WERI-Rb-1 (cell line): ENCODE measurements around the gene DEFB114.

Source experiments
- DNase-seq: peaks from one replicate; pipeline ENCODE4 v3.0.0-alpha.2; 2020
- H3K27ac ChIP-seq: fragments of 250-450 bp; sonication (Bioruptor Pico); 2 replicates; pipeline ENCODE4 v1.5.1; 2020; ENCODE audit warnings: mild to moderate bottlenecking, moderate library complexity
- H3K27me3 ChIP-seq: fragments of 250-450 bp; sonication (Bioruptor Pico); 2 replicates; pipeline ENCODE4 v1.5.1; 2021; ENCODE audit warnings: mild to moderate bottlenecking, low read depth, moderate library complexity; ENCODE audit not compliant: insufficient read depth, severe bottlenecking
- H3K36me3 ChIP-seq: fragments of 250-450 bp; sonication (Bioruptor Pico); 2 replicates; pipeline ENCODE4 v1.5.1; 2020; ENCODE audit warnings: mild to moderate bottlenecking, moderate library complexity
- H3K4me3 ChIP-seq: 2 replicates; pipeline ENCODE4 v1.5.1; 2011; ENCODE audit warnings: low read depth, mild to moderate bottlenecking, control low read depth, low read length
- H3K9me3 ChIP-seq: fragments of 250-450 bp; sonication (Bioruptor Pico); 2 replicates; pipeline ENCODE4 v1.5.1; 2021; ENCODE audit warnings: mild to moderate bottlenecking, moderate library complexity; ENCODE audit not compliant: severe bottlenecking
- TF ChIP-seq, protein P1 (sequence below): IDR thresholded peaks from 2 replicates; pipeline ENCODE4 v1.5.1; 2011; ENCODE audit warnings: low read depth, mild to moderate bottlenecking, control low read depth, inconsistent platforms, low read length

The DEFB114 gene

DNA sequence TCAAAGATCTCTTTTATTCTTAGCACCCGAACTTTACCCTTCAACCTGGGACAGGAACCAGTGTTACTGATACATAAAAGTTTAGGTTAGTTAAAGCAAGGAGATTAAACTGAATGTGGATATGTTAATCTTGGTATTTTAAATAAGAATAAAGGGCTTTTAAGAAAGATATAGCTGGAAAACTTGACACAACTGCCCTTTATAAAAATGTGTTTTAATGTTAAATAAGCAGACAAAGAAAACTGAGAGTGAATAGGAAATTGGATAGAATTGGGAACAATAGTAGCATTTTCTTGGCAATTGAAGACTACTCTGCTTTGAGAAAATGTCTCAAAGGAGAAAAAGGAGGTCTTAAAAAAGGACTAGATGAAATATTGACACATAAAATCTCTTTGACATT, 51.8 kb downstream of the DEFB114 start:
- no peak overlapping the region; the same call in 1 of the 2 replicates for H3K27ac ChIP-seq
- no peaks in the 10 kb centered on the region for H3K9me3 ChIP-seq
- H3K27me3 ChIP-seq = no peaks in the 10 kb centered on the region
- H3K4me3 ChIP-seq = no peak overlapping the region
- no peaks in the 10 kb centered on the region for H3K36me3 ChIP-seq
- DNase-seq = no peak
- TF ChIP-seq, protein P1, sequence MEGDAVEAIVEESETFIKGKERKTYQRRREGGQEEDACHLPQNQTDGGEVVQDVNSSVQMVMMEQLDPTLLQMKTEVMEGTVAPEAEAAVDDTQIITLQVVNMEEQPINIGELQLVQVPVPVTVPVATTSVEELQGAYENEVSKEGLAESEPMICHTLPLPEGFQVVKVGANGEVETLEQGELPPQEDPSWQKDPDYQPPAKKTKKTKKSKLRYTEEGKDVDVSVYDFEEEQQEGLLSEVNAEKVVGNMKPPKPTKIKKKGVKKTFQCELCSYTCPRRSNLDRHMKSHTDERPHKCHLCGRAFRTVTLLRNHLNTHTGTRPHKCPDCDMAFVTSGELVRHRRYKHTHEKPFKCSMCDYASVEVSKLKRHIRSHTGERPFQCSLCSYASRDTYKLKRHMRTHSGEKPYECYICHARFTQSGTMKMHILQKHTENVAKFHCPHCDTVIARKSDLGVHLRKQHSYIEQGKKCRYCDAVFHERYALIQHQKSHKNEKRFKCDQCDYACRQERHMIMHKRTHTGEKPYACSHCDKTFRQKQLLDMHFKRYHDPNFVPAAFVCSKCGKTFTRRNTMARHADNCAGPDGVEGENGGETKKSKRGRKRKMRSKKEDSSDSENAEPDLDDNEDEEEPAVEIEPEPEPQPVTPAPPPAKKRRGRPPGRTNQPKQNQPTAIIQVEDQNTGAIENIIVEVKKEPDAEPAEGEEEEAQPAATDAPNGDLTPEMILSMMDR = no peak

DNA sequence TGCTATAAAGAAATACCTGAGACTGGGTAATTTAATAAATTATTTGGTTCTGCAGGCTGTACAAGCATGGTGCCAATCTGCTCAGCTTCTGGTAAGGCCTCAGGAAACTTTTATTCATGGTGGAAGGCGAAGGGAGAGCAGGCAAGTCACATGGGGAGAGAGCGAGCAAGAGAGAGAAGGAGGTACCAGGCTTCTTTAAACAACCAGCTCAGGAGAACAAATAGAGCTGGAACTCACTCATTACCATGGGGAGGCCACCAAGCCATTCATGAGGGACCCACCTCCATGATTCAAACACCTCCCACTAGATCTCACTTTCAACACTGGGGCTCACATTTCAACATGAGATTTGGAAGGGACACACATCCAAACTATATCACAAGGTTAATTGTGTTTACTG, 52.7 kb downstream of the DEFB114 start:
- TF ChIP-seq, protein P1 = no peak
- no peak for DNase-seq
- Histone ChIP-seq H3K4me3 (no peak overlapping the region), H3K36me3 (no peaks in the 10 kb centered on the region), H3K27me3 (no peaks in the 10 kb centered on the region), H3K9me3 (no peaks in the 10 kb centered on the region), H3K27ac (no peak overlapping the region)
